ENCODE results near the gene LAMA2. TPM values are rescaled to one million over a fixed set of nuclear protein-coding genes. Genes with fewer than 3 reads are reported as not detected.

Gene LAMA2
- total RNA-seq, 1 experiment from 2014 or later: 17.6 TPM

DNA sequence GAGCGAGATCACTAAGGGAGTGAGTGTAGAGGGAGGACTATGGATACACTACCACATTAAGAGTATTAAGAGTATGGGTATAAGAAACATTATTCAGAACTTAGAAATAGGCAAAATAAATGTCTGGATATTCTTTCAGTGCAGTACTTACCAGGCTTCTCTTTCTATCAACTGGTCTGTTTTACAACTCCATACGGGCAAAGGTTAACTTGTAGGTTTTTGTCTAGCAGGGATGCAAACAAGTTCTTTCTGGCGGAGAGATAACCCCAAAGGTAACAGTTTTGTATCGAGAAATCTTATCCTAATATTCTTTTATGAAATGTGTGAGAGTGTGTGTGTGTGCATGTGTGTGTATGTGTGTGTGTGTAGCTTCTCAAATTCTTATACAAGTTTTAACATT is 640.9 kb downstream of the LAMA2 start:
- no peak overlapping the region for H3K27ac ChIP-seq
- no peaks in the 10 kb centered on the region for H3K4me1 ChIP-seq
- H3K4me3 ChIP-seq: no peak overlapping the region
- no peaks in the 10 kb centered on the region for H3K36me3 ChIP-seq
- H3K9me3 ChIP-seq (replicated peaks): no peaks in the 10 kb centered on the region
- no peaks in the 10 kb centered on the region for H3K27me3 ChIP-seq
- no peak for DNase-seq

DNA sequence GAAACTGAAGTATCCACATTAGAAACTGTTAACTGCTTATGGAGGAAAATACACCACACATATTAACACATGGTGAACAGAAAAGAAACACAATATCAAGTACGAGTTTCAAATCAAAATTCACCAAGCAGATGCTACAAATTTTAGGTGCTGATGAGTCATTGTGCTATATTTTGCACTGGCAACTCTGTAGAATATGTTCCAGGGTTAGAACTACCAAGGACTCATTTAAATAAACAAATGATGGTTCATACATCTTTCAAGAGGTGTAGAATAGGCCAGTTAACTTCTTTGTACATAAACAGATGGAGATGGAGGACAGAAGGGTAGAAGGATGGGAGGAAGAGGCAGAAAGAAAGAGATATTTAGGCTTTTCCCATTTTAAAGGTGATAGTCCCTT is 642.1 kb downstream of the LAMA2 start:
- no peaks in the 10 kb centered on the region for H3K4me1 ChIP-seq
- no peak overlapping the region for H3K4me3 ChIP-seq
- DNase-seq: no peak
- H3K36me3 ChIP-seq: no peaks in the 10 kb centered on the region
- no peaks in the 10 kb centered on the region for H3K9me3 ChIP-seq (replicated peaks)
- H3K27me3 ChIP-seq: no peaks in the 10 kb centered on the region
- no peak overlapping the region for H3K27ac ChIP-seq

DNA sequence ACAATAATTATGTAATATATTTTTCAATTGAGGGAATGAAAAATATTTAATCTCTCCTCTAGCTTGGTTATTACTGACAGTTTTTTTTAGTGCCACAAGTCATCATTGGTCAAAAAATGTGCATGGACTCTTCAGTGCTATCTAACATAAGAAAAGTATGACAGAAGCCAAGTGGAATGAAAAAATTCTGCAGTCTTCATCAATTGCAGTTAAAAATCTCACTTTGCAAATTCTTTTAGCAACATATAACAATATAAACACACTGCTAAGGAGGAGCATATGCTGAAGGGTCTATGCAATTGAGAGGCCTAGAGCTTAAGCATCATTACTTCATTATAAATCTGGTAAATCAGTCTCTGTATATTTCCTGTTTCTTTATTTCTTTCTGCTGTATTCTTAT is 652.0 kb downstream of the LAMA2 start:
- Histone ChIP-seq H3K4me1 (no peaks in the 10 kb centered on the region), H3K36me3 (no peaks in the 10 kb centered on the region), H3K9me3 (replicated peaks) (no peaks in the 10 kb centered on the region), H3K4me3 (no peak overlapping the region), H3K27ac (no peak overlapping the region), H3K27me3 (no peaks in the 10 kb centered on the region)
- no peak for DNase-seq

DNA sequence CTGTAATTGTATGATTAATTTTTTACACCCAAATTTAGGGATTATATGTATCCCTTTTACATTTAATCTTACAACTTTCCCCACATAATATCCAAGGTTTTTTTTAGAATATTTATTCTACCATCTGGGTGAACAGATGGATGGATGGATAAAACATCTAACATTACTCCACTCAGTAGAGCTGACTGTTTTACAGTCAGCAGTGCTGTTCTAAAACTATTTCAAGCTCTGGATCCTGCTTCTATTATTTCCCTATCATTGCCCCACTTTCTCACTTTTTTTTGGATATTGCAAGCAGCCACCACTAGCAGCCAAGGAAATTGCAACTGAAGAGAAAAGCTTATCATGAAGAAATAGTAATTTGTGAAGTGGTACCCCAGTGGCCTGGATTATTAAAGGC is 653.3 kb downstream of the LAMA2 start:
- H3K9me3 ChIP-seq (replicated peaks): no peaks in the 10 kb centered on the region
- no peak overlapping the region for H3K4me3 ChIP-seq
- H3K4me1 ChIP-seq: no peaks in the 10 kb centered on the region
- H3K27ac ChIP-seq: no peak overlapping the region
- DNase-seq: no peak
- no peaks in the 10 kb centered on the region for H3K27me3 ChIP-seq
- H3K36me3 ChIP-seq: no peaks in the 10 kb centered on the region

DNA sequence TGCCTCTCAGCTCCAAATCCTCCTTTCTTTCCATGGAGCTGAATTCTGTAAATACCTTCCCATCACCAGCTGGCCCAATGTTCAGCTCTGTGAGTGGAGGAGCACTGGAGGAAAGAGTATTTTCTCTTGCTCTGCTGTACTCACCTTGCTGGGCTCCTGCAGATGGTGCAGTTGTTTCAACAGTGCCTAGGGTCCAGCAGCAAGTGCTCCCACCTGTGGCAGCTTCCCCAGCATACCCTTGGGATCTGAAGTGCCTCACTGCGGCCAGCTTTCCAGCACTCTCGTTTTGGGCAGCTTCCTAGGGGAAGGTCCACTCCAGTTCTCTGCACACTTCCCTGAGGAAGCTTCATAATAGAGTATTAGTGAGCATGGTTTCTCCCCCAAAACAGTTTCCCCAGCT is 656.1 kb downstream of the LAMA2 start:
- DNase-seq: no peak
- H3K27ac ChIP-seq: no peak overlapping the region
- H3K4me3 ChIP-seq: no peak overlapping the region
- no peaks in the 10 kb centered on the region for H3K9me3 ChIP-seq (replicated peaks)
- no peaks in the 10 kb centered on the region for H3K36me3 ChIP-seq
- no peaks in the 10 kb centered on the region for H3K27me3 ChIP-seq
- H3K4me1 ChIP-seq: no peaks in the 10 kb centered on the region

DNA sequence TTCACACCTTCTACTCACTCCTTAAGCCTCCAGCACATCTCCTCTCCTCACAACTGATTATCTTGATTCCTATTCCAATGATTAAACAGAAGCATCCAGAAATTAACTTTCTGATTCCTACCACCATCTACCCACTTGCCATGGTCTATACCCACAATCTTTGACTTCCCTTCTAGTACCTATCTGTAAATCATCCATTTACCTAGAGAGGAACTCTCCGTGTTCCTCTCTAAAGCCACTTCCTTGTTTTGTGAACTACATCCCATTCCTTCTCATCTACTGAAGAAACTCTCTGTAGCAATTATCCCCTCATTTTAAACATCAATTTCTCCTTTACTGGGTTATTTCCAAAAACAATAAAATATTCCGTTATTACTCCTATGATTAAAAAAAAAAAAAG is 659.8 kb downstream of the LAMA2 start:
- Histone ChIP-seq H3K27me3 (no peaks in the 10 kb centered on the region), H3K36me3 (no peaks in the 10 kb centered on the region), H3K4me3 (no peak overlapping the region), H3K4me1 (no peaks in the 10 kb centered on the region), H3K9me3 (replicated peaks) (no peaks in the 10 kb centered on the region), H3K27ac (no peak overlapping the region)
- DNase-seq: no peak

DNA sequence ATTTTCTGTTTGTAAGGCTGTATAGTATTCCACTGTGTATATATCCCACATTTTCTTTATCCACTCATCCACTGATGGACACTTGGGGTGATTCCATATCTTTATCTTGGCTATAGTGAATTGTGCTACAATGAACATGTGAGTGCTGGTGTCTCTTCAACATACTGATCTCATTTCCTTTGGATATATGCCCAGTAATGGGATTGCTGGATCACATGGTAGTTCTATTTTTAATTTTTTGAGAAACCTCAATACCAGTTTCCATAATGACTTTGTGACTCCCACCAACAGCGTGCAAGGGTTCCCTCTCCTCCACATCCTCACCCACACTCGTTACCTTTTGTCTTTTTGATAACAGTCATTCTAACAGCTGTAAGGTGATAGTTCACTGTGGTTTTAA is 661.0 kb downstream of the LAMA2 start:
- H3K27me3 ChIP-seq: no peaks in the 10 kb centered on the region
- H3K27ac ChIP-seq: no peak overlapping the region
- H3K36me3 ChIP-seq: no peaks in the 10 kb centered on the region
- H3K4me3 ChIP-seq: no peak overlapping the region
- no peak for DNase-seq
- H3K9me3 ChIP-seq (replicated peaks): no peaks in the 10 kb centered on the region
- H3K4me1 ChIP-seq: no peaks in the 10 kb centered on the region

DNA sequence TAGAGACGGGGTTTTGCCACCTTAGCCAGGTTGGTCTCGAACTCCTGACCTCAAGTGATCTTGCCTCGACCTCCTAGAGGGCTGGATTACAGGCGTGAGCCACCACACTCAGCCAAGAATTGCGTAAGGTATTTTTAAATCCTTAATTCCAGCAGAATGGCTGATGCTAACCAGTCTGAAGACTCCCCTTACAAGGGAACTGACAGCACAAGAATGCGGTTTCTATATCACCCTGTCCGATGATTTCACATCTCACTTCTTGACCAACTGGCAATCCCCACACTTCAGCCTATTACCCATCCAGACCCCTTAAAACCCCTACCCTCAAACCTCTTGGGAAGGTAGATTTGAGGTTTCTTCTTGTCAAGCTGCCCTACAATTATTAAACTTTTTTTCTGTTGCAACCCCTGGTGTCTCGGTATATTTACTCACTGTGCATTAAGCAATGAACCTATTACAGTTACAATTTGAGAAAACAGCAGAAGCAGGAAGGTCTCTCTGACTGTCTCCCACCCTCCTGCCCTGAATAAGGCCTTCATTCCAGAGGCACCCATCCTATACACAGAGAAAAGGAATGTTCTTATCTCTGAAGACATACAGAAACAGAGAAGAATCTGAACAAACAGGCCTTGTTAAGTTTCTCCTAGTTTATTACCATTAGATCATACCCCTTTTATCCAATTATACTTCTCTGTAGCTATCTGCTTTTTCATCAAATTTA is 662.1 kb downstream of the LAMA2 start:
- Histone ChIP-seq H3K9me3 (replicated peaks) (no peaks in the 10 kb centered on the region), H3K4me1 (no peaks in the 10 kb centered on the region), H3K27ac (no peak overlapping the region), H3K27me3 (no peaks in the 10 kb centered on the region), H3K36me3 (no peaks in the 10 kb centered on the region), H3K4me3 (no peak overlapping the region)
- DNase-seq: no peak

DNA sequence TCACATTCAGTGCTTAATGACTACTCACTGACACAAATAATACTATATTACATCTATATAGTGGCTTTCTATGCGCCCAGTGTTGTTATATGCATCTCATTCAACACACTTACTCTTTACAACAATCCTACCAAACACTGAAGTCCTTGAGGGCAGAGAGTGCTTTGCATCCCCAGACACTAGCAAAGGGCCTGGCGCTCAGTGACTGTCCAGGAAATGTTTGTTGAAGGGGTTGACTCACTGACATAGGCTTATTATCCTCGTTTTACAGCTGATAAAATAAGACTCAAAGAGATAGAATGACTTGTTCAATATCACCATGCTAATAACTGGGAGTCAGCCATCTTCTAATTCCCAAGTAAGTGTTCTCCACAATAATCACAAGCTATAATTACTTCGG is 663.8 kb downstream of the LAMA2 start:
- H3K27ac ChIP-seq: no peak overlapping the region
- DNase-seq: no peak
- no peaks in the 10 kb centered on the region for H3K27me3 ChIP-seq
- H3K36me3 ChIP-seq: no peaks in the 10 kb centered on the region
- no peaks in the 10 kb centered on the region for H3K9me3 ChIP-seq (replicated peaks)
- no peak overlapping the region for H3K4me3 ChIP-seq
- no peaks in the 10 kb centered on the region for H3K4me1 ChIP-seq

DNA sequence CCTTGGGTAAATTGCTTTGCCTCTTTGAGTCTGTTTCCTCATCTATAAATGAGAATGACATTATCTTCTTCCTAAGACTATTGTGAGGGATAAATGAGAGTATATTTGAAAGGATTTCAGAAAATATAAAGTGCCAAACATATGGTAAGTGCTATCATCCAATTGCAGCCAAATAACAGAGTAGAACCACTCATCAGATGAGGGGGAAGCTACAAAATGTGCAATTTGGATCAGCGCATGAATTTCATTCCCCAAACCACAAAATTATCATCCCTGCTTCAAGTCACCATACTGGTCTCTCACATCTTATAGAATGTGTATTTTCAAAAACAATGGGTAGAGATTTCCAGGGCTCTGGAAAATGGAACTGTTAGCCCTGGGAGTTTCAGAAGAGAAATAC is 668.5 kb downstream of the LAMA2 start:
- H3K27me3 ChIP-seq: no peaks in the 10 kb centered on the region
- H3K4me3 ChIP-seq: no peak overlapping the region
- no peak for DNase-seq
- H3K27ac ChIP-seq: no peak overlapping the region
- no peaks in the 10 kb centered on the region for H3K36me3 ChIP-seq
- H3K4me1 ChIP-seq: no peaks in the 10 kb centered on the region
- no peaks in the 10 kb centered on the region for H3K9me3 ChIP-seq (replicated peaks)

DNA sequence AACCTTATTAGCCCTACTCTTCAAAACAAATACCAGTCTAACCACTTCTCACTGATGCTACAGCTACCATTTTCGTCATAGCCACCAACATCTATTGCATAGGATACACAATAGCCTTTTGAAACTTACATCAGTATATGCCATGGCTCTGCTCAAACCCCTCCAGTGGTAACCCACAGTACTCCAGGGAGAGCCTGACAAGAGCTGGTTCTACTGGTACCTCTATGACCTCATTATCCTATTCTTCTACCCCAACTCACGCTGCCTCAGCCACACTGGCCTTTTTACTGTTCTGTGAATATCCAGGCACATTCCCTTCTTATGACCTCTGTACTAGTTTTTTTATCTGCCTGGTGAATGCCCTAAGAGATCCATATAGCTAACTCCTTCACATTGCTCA is 669.5 kb downstream of the LAMA2 start:
- Histone ChIP-seq H3K27ac (no peak overlapping the region), H3K36me3 (no peaks in the 10 kb centered on the region), H3K4me1 (no peaks in the 10 kb centered on the region), H3K27me3 (no peaks in the 10 kb centered on the region), H3K9me3 (replicated peaks) (no peaks in the 10 kb centered on the region), H3K4me3 (no peak overlapping the region)
- no peak for DNase-seq

DNA sequence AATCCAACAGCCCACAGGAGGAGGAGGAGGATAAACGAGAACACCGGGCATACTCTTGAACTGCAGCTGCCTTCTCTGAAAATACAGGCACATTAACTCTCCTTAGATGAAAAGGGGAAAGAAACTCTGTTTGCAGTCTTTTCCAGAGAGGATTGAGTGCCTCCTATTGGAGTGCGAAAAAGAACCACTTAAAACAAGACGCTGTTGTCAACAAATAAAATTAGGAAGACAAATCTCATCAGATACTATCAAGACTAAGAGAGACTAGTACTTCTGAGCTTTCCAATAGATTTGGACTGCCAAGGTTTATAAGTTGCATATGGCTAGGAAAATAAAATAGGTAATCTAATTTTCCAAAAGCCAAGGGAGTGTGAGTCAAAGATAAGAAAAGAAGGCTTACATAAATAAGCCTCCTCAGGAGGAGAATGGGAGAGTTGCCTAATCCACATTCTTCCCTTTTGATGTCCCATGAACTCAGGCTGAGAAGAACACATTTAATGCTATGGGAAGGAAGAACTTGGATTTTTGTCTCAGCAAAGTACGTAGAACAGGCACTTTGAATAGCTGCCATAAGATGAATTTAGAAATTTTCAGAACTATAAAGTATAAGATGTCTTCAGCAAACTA is 672.4 kb downstream of the LAMA2 start:
- H3K36me3 ChIP-seq: no peaks in the 10 kb centered on the region
- no peak for DNase-seq
- H3K9me3 ChIP-seq (replicated peaks): peaks cover 7% of the 10 kb centered on the region; the same call in 1 of the 2 replicates
- H3K27me3 ChIP-seq: no peaks in the 10 kb centered on the region
- no peak overlapping the region for H3K4me3 ChIP-seq
- no peak overlapping the region for H3K27ac ChIP-seq
- no peaks in the 10 kb centered on the region for H3K4me1 ChIP-seq

DNA sequence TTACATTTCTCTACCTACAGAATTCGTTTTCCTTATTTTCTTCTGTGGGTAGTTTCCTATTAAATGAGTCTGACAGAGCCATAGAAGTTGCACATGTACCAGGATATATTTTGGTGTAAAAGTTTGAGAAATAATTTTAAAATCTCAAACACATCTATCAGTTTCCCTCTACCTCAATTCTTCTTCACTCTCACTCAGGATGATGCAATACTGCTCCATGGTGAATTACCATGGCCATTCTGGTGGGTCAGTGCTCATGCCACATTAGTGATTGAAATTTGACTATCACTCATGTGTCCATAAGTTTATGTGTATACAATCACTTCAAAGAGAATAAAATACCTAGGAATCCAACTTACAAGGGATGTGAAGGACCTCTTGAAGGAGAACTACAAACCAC is 675.3 kb downstream of the LAMA2 start:
- no peaks in the 10 kb centered on the region for H3K27me3 ChIP-seq
- H3K9me3 ChIP-seq (replicated peaks): peaks cover 7% of the 10 kb centered on the region; the same call in 1 of the 2 replicates
- H3K27ac ChIP-seq: no peak overlapping the region
- H3K4me3 ChIP-seq: no peak overlapping the region
- H3K36me3 ChIP-seq: no peaks in the 10 kb centered on the region
- no peak for DNase-seq
- H3K4me1 ChIP-seq: no peaks in the 10 kb centered on the region

DNA sequence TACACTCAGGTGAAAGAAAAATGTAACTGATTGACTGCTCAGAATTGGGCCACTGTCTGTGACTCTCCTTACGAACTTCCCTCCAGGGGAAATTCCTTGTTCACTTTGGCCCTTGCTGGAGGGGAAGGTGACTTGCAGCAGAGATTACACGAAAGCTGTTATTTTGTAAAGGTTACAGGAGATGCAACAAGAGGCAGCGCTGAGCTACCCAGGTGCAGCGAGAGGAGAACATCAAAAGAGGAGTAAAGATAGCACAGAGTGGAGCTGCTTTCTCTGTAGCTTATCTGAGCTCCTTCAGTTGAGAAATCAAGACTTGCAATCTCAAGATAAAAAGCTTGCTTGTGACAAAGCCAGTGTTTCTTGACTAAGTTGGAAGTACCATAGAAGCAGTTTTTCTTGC is 682.4 kb downstream of the LAMA2 start:
- Histone ChIP-seq H3K9me3 (replicated peaks) (no peaks in the 10 kb centered on the region), H3K27me3 (no peaks in the 10 kb centered on the region), H3K4me3 (no peak overlapping the region), H3K36me3 (no peaks in the 10 kb centered on the region), H3K4me1 (no peaks in the 10 kb centered on the region), H3K27ac (no peak overlapping the region)
- no peak for DNase-seq

DNA sequence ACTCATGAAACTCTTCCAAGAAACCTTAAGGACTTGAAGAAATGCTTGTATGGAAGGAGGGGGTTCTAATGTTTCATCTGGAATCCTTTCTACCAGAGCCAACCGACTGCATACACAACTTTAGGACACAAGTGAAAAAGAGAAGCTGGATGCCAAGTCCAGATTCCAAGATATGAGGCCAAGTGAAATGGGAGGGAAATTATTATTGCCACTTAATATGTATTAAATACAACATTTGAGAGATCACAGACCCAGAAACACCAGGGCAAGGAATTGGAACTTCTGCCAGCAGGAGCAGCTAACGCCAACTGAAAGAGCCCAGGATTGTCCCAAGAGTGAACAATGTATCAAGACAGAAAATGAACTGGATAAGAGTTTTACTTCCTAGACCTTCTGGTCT is 682.9 kb downstream of the LAMA2 start:
- Histone ChIP-seq H3K9me3 (replicated peaks) (no peaks in the 10 kb centered on the region; the same call in 1 of the 2 replicates), H3K27ac (no peak overlapping the region), H3K4me1 (no peaks in the 10 kb centered on the region), H3K36me3 (peaks cover under 1% of the 10 kb centered on the region; the same call in 1 of the 2 replicates), H3K4me3 (no peak overlapping the region), H3K27me3 (no peaks in the 10 kb centered on the region)
- DNase-seq: no peak
